ENCODE results near the gene LIN37.

GRCh38 chr19:35702223-35703012, 46.0 kb upstream of the LIN37 start:
- TF ChIP-seq REST (IDR thresholded peaks at IDR 0.05; ENCODE audit: low read depth) (no peak), CTCF (IDR thresholded peaks at IDR 0.05 in 2 of 3, conservative IDR thresholded peaks at IDR 0.05 in 1 of 3; ENCODE audit: borderline replicate concordance in 1 of 3, insufficient read depth in 1 of 3, low read depth in 2 of 3, low read length in 2 of 3) (no peak), ATF3 (IDR thresholded peaks at IDR 0.05) (no peak), EZH2 (IDR thresholded peaks at IDR 0.05) (no peak), SRF (IDR thresholded peaks at IDR 0.05; ENCODE audit: low read depth) (no peak), TCF7L2 (IDR thresholded peaks at IDR 0.05; ENCODE audit: borderline replicate concordance, extremely low read depth, insufficient read depth, insufficient read length) (no peak), POLR2A (IDR thresholded peaks at IDR 0.05; ENCODE audit: borderline replicate concordance, extremely low read depth, insufficient read depth, insufficient read length) (no peak), ZBTB33 (IDR thresholded peaks at IDR 0.05; ENCODE audit: extremely low read depth, insufficient replicate concordance, low read length) (no peak), MAX (IDR thresholded peaks at IDR 0.05) (no peak), POLR2AphosphoS5 (IDR thresholded peaks at IDR 0.05; ENCODE audit: low read depth, low read length) (peak; percentile 54)

Data from HCT116 (cell line).